ENCODE data around the gene PEAK3. TPM values are rescaled to one million over a fixed set of nuclear protein-coding genes. Genes with fewer than 3 reads are reported as not detected.
"Not testable (repeated sequence)": the region's sequence is repeated elsewhere in the genome, so short reads cannot be mapped to it uniquely, and the experiment has no call there.

Gene PEAK3
- total and polyA plus RNA-seq, 3 experiments from 2014 or later, result 0.79 TPM; not detected in 2

GRCh38 chr19:2286402-2287140 lies 4.6 kb upstream of the PEAK3 start:
- no peak overlapping the region for H3K27ac ChIP-seq (ENCODE audit: low read depth, low read length)
- DNase-seq, result no peak
- no peak overlapping the region for H3K4me3 ChIP-seq (ENCODE audit: low read length)
- Mint-ChIP-seq H3K36me3 (peaks cover 0 to 7% (median 0%) of the 10 kb centered on the region in 3 donors), H3K9me3 (no peaks in the 10 kb centered on the region), H3K27me3 (peaks cover 0 to 8% of the 10 kb centered on the region in 2 donors), H3K4me1 (peaks cover 25 to 43% (median 28%) of the 10 kb centered on the region in 3 donors), H3K27ac (no peak overlapping the region), H3K4me3 (peak overlapping the region in 1 of 7 donors; percentile 27)
- H3K27me3 ChIP-seq (ENCODE audit: insufficient read depth, low read length, poor library complexity, severe bottlenecking), result no peaks in the 10 kb centered on the region
- ChIA-PET POLR2A (interaction anchor here (0.6 to 1.0 kb wide), 3 partner anchors 11 to 103 kb away, joined by 3 to 9 read pairs (median 3); no protein-coding TSS in a partner anchor), CTCF (interaction anchor here (1.1 to 4.9 kb wide), 4 partner anchors 9 to 29 kb away, joined by 3 to 33 read pairs (median 14); no protein-coding TSS in a partner anchor)
- no peaks in the 10 kb centered on the region for H3K36me3 ChIP-seq (ENCODE audit: insufficient read depth, low read length)
- H3K4me1 ChIP-seq (ENCODE audit: insufficient read depth, low read length), result peaks cover 31% of the 10 kb centered on the region
- no peaks in the 10 kb centered on the region for H3K9me3 ChIP-seq (ENCODE audit: low read length)

- Histone ChIP-seq H3K27me3 (ENCODE audit: insufficient read depth, low read length, poor library complexity, severe bottlenecking) (no peaks in the 10 kb centered on the region), H3K27ac (ENCODE audit: low read depth, low read length) (no peak overlapping the region), H3K4me1 (ENCODE audit: insufficient read depth, low read length) (peaks cover 21% of the 10 kb centered on the region), H3K9me3 (ENCODE audit: low read length) (no peaks in the 10 kb centered on the region), H3K4me3 (ENCODE audit: low read length) (no peak overlapping the region), H3K36me3 (ENCODE audit: insufficient read depth, low read length) (no peaks in the 10 kb centered on the region)
- Mint-ChIP-seq H3K9me3 (no peaks in the 10 kb centered on the region), H3K27ac (peak overlapping the region in 3 of 8 donors; percentile 15 to 50 (median 21)), H3K4me1 (peaks cover 16 to 30% (median 20%) of the 10 kb centered on the region in 3 donors), H3K36me3 (no peaks in the 10 kb centered on the region), H3K4me3 (no peak overlapping the region), H3K27me3 (peaks cover 0 to 6% of the 10 kb centered on the region in 2 donors)
- no peak for DNase-seq
- ChIA-PET POLR2A (interaction anchor here (0.7 to 1.8 kb wide), 3 partner anchors 10 to 818 kb away, joined by 3 to 8 read pairs (median 7); no protein-coding TSS in a partner anchor), CTCF (interaction anchor here (4.9 kb wide), 1 partner anchor 10 kb away, joined by 24 read pairs; no protein-coding TSS in a partner anchor)
These were observed 2.0 kb upstream of the PEAK3 start for GRCh38 chr19:2283835-2284507.

- Histone ChIP-seq H3K36me3 (ENCODE audit: insufficient read depth, low read length) (no peaks in the 10 kb centered on the region), H3K27me3 (ENCODE audit: insufficient read depth, low read length, poor library complexity, severe bottlenecking) (no peaks in the 10 kb centered on the region), H3K4me1 (ENCODE audit: insufficient read depth, low read length) (peaks cover 15% of the 10 kb centered on the region), H3K4me3 (ENCODE audit: low read length) (no peak overlapping the region), H3K9me3 (ENCODE audit: low read length) (no peaks in the 10 kb centered on the region), H3K27ac (ENCODE audit: low read depth, low read length) (no peak overlapping the region)
- peak overlapping the region in 6 of 7 donors; percentile 49 to 80 (median 72) for H3K4me3 Mint-ChIP-seq
- H3K9me3 Mint-ChIP-seq, result no peaks in the 10 kb centered on the region
- peaks cover 0 to 2% of the 10 kb centered on the region in 2 donors for H3K27me3 Mint-ChIP-seq
- no peaks in the 10 kb centered on the region for H3K36me3 Mint-ChIP-seq
- POLR2A ChIA-PET, result interaction anchor here (1.4 to 1.8 kb wide), 2 partner anchors 9 to 11 kb away, joined by 4 to 7 read pairs; no protein-coding TSS in a partner anchor
- H3K4me1 Mint-ChIP-seq, result peaks cover 10 to 20% (median 12%) of the 10 kb centered on the region in 3 donors
- no peak for DNase-seq
- CTCF ChIA-PET, result interaction anchor here (4.9 kb wide), 1 partner anchor 9 kb away, joined by 24 read pairs; no protein-coding TSS in a partner anchor
- peak overlapping the region in 6 of 8 donors; percentile 4 to 85 (median 80) for H3K27ac Mint-ChIP-seq
These were observed 875 bp upstream of the PEAK3 start for GRCh38 chr19:2282862-2283237.

GRCh38 chr19:2281265-2282061 lies 512 bp downstream of the PEAK3 start:
- not testable (repeated sequence) for H3K36me3 Mint-ChIP-seq
- H3K4me3 ChIP-seq (ENCODE audit: low read length), result peak overlapping the region; percentile 22

GRCh38 chr19:2280633-2281264 lies 1.2 kb downstream of the PEAK3 start:
- no peak overlapping the region for H3K27ac ChIP-seq (ENCODE audit: low read depth, low read length)
- no peaks in the 10 kb centered on the region for H3K9me3 Mint-ChIP-seq
- CTCF ChIA-PET, result no interaction called here
- no peak overlapping the region for H3K4me3 ChIP-seq (ENCODE audit: low read length)
- no peak overlapping the region for H3K4me3 Mint-ChIP-seq
- H3K4me1 ChIP-seq (ENCODE audit: insufficient read depth, low read length), result peaks cover 15% of the 10 kb centered on the region
- peaks cover 12 to 24% (median 14%) of the 10 kb centered on the region in 3 donors for H3K4me1 Mint-ChIP-seq
- H3K36me3 Mint-ChIP-seq, result peaks cover 0 to 7% (median 2%) of the 10 kb centered on the region in 3 donors
- H3K27me3 Mint-ChIP-seq, result no peaks in the 10 kb centered on the region
- no peaks in the 10 kb centered on the region for H3K36me3 ChIP-seq (ENCODE audit: insufficient read depth, low read length)
- no peak for DNase-seq
- POLR2A ChIA-PET, result interaction anchor here (0.9 kb wide), 1 partner anchor 43 kb away, joined by 3 read pairs; no protein-coding TSS in a partner anchor
- H3K27ac Mint-ChIP-seq, result no peak overlapping the region
- H3K9me3 ChIP-seq (ENCODE audit: low read length), result no peaks in the 10 kb centered on the region
- no peaks in the 10 kb centered on the region for H3K27me3 ChIP-seq (ENCODE audit: insufficient read depth, low read length, poor library complexity, severe bottlenecking)

More at GRCh38 chr19:2281265-2282061, 512 bp downstream of the PEAK3 start:
- Mint-ChIP-seq H3K27ac (peak overlapping the region in 4 of 8 donors; percentile 4 to 83 (median 70)), H3K4me3 (peak overlapping the region in 6 of 7 donors; percentile 44 to 68 (median 64)), H3K4me1 (peaks cover 12 to 24% (median 14%) of the 10 kb centered on the region in 3 donors)
- CTCF ChIA-PET; H3K27me3 ChIP-seq (ENCODE audit: insufficient read depth, low read length, poor library complexity, severe bottlenecking); H3K36me3 ChIP-seq (ENCODE audit: insufficient read depth, low read length); H3K9me3 ChIP-seq (ENCODE audit: low read length); H3K27me3 Mint-ChIP-seq; DNase-seq; H3K9me3 Mint-ChIP-seq: not testable (repeated sequence)
- Histone ChIP-seq H3K27ac (ENCODE audit: low read depth, low read length) (peak overlapping the region; percentile 16), H3K4me1 (ENCODE audit: insufficient read depth, low read length) (peaks cover 15% of the 10 kb centered on the region)
- POLR2A ChIA-PET, result interaction anchor here (1.0 to 1.4 kb wide), 2 partner anchors 9 kb away, joined by 3 to 4 read pairs; no protein-coding TSS in a partner anchor

GRCh38 chr19:2278459-2279158 lies 3.4 kb downstream of the PEAK3 start:
- Mint-ChIP-seq H3K4me3 (peak overlapping the region in 2 of 7 donors; percentile 30 to 65), H3K36me3 (peaks cover 0 to 21% (median 2%) of the 10 kb centered on the region in 3 donors), H3K27ac (peak overlapping the region in 2 of 8 donors; percentile 36 to 47), H3K9me3 (no peaks in the 10 kb centered on the region), H3K27me3 (no peaks in the 10 kb centered on the region), H3K4me1 (peaks cover 24 to 37% (median 27%) of the 10 kb centered on the region in 3 donors)
- CTCF ChIA-PET, result interaction anchor here (1.1 to 1.5 kb wide), 2 partner anchors 10 to 39 kb away, joined by 3 to 5 read pairs; no protein-coding TSS in a partner anchor
- Histone ChIP-seq H3K4me1 (ENCODE audit: insufficient read depth, low read length) (peaks cover 27% of the 10 kb centered on the region), H3K36me3 (ENCODE audit: insufficient read depth, low read length) (no peaks in the 10 kb centered on the region), H3K27ac (ENCODE audit: low read depth, low read length) (no peak overlapping the region), H3K27me3 (ENCODE audit: insufficient read depth, low read length, poor library complexity, severe bottlenecking) (no peaks in the 10 kb centered on the region), H3K9me3 (ENCODE audit: low read length) (no peaks in the 10 kb centered on the region), H3K4me3 (ENCODE audit: low read length) (no peak overlapping the region)
- POLR2A ChIA-PET, result no interaction called here
- DNase-seq, result no peak

Measured in CD8-positive, alpha-beta memory T cell (primary cell).